ENCODE measurements around the gene APCDD1L. TPM values are rescaled to one million over a fixed set of nuclear protein-coding genes. Genes with fewer than 3 reads are reported as not detected.
"Not testable (repeated sequence)": the region's sequence is repeated elsewhere in the genome, so short reads cannot be mapped to it uniquely, and the experiment has no call there.

The APCDD1L gene
- total and polyA plus RNA-seq, 12 donors: 0.08 to 1.8 (median 1.1) TPM; not detected in 2

- 73 to 81% methylated on average over 2 of the region's 2 CpGs for WGBS, 2 donors
- Histone ChIP-seq H3K27me3 (no peaks in the 10 kb centered on the region), H3K36me3 (peaks cover 0 to 41% (median 6%) of the 10 kb centered on the region in 9 donors), H3K4me1 (peaks cover 0 to 26% (median 12%) of the 10 kb centered on the region in 9 donors), H3K27ac (peak overlapping the region in 1 of 10 donors; percentile 52), H3K4me3 (no peak overlapping the region), H3K9me3 (no peaks in the 10 kb centered on the region)
- ATAC-seq (no peak), DNase-seq (no peak)
- TF ChIP-seq, protein P1, sequence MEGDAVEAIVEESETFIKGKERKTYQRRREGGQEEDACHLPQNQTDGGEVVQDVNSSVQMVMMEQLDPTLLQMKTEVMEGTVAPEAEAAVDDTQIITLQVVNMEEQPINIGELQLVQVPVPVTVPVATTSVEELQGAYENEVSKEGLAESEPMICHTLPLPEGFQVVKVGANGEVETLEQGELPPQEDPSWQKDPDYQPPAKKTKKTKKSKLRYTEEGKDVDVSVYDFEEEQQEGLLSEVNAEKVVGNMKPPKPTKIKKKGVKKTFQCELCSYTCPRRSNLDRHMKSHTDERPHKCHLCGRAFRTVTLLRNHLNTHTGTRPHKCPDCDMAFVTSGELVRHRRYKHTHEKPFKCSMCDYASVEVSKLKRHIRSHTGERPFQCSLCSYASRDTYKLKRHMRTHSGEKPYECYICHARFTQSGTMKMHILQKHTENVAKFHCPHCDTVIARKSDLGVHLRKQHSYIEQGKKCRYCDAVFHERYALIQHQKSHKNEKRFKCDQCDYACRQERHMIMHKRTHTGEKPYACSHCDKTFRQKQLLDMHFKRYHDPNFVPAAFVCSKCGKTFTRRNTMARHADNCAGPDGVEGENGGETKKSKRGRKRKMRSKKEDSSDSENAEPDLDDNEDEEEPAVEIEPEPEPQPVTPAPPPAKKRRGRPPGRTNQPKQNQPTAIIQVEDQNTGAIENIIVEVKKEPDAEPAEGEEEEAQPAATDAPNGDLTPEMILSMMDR (IDR thresholded peaks at IDR 0.05): no peak
- intact Hi-C loops (cut with DNase I): no loop called here
Observed at GRCh38 chr20:58416835-58417234, 98.4 kb downstream of the APCDD1L start.

- TF ChIP-seq, protein P1 (IDR thresholded peaks at IDR 0.05): no peak
- 98 to 100% methylated on average over 1 of the region's 1 CpG for WGBS, 2 donors
- H3K9me3 ChIP-seq: no peaks in the 10 kb centered on the region
- H3K36me3 ChIP-seq: peaks cover 0 to 34% (median 6%) of the 10 kb centered on the region in 9 donors
- H3K27ac ChIP-seq: no peak overlapping the region
- peaks cover 0 to 26% (median 12%) of the 10 kb centered on the region in 9 donors for H3K4me1 ChIP-seq
- no peak for ATAC-seq
- H3K4me3 ChIP-seq: no peak overlapping the region
- H3K27me3 ChIP-seq: no peaks in the 10 kb centered on the region
- intact Hi-C loops (cut with DNase I): no loop called here
- DNase-seq: no peak
Observed at GRCh38 chr20:58416057-58416456, 99.1 kb downstream of the APCDD1L start.

GRCh38 chr20:58414786-58415185 is 100.4 kb downstream of the APCDD1L start:
- H3K27ac ChIP-seq; intact Hi-C loops (cut with DNase I); H3K9me3 ChIP-seq; ATAC-seq; H3K4me3 ChIP-seq; DNase-seq; H3K27me3 ChIP-seq: not testable (repeated sequence)
- 95 to 97% methylated on average over 22 to 26 of the region's 26 CpGs for WGBS, 2 donors
- Histone ChIP-seq H3K36me3 (peaks cover 0 to 21% (median 0%) of the 10 kb centered on the region in 9 donors), H3K4me1 (peaks cover 2 to 37% (median 15%) of the 10 kb centered on the region in 9 donors)

GRCh38 chr20:58414216-58414615 is 101.0 kb downstream of the APCDD1L start:
- Histone ChIP-seq H3K36me3 (peaks cover 0 to 15% (median 0%) of the 10 kb centered on the region in 9 donors), H3K4me1 (peaks cover 2 to 42% (median 19%) of the 10 kb centered on the region in 9 donors)
- 97 to 100% methylated on average over 5 to 19 of the region's 35 CpGs for WGBS, 2 donors
- H3K4me3 ChIP-seq; H3K27me3 ChIP-seq; H3K9me3 ChIP-seq; DNase-seq; H3K27ac ChIP-seq; ATAC-seq; intact Hi-C loops (cut with DNase I): not testable (repeated sequence)

Other genes with a start within 250 kb of the APCDD1L start
- gene RAB22A, start 205.7 kb downstream of the APCDD1L start, total RNA-seq: 1 to 10 TPM; 5.6 to 8.5 (median 7.1) TPM
- 1 to 10 TPM; 4.2 to 4.3 TPM for gene RAB22A, start 205.7 kb downstream of the APCDD1L start, polyA plus RNA-seq
- 10 to 100 TPM; 59.9 to 89.9 (median 70.8) TPM for gene VAPB, start 126.2 kb downstream of the APCDD1L start, total RNA-seq
- 10 to 100 TPM; 20.8 to 25.8 TPM for gene VAPB, start 126.2 kb downstream of the APCDD1L start, polyA plus RNA-seq
- gene STX16, start 135.9 kb upstream of the APCDD1L start, total RNA-seq: 10 to 100 TPM; 25.3 to 33.9 (median 27.0) TPM
- gene STX16, start 135.9 kb upstream of the APCDD1L start, polyA plus RNA-seq: 10 to 100 TPM; 17.1 to 57.6 TPM
- gene NPEPL1, start 177.4 kb upstream of the APCDD1L start, total RNA-seq: 10 to 100 TPM; 23.1 to 35.9 (median 29.9) TPM
- 10 to 100 TPM; 16.7 to 46.7 TPM for gene NPEPL1, start 177.4 kb upstream of the APCDD1L start, polyA plus RNA-seq

Data from heart right ventricle (tissue), 16 donors.